Endodermal cell (in vitro differentiated cells): ENCODE measurements around the gene CH25H. TPM values are rescaled to one million over a fixed set of nuclear protein-coding genes. Genes with fewer than 3 reads are reported as not detected.
"Not testable (repeated sequence)": the region's sequence is repeated elsewhere in the genome, so short reads cannot be mapped to it uniquely, and the experiment has no call there.

Source experiments
- DNase-seq: peaks from one replicate; pipeline ENCODE4 v3.0.0-alpha.2; 2017
- H3K27ac ChIP-seq: 2 replicates; pipeline ENCODE4 v1.5.1; 2013; ENCODE audit warnings: mild to moderate bottlenecking, low read depth, low read length, moderate library complexity
- H3K27me3 ChIP-seq: 2 replicates; pipeline ENCODE4 v1.6.1; 2013; ENCODE audit warnings: mild to moderate bottlenecking, low read length, moderate library complexity; ENCODE audit not compliant: insufficient read depth, control insufficient read depth, poor library complexity, severe bottlenecking
- H3K36me3 ChIP-seq: 2 replicates; pipeline ENCODE4 v1.7.0; 2013; ENCODE audit warnings: mild to moderate bottlenecking, low read length, moderate library complexity; ENCODE audit not compliant: control insufficient read depth, insufficient read depth
- H3K4me1 ChIP-seq: one replicate; pipeline ENCODE4 v1.7.0; 2013; ENCODE audit warnings: low read length; ENCODE audit not compliant: control insufficient read depth, insufficient read depth
- H3K4me3 ChIP-seq: 2 replicates; pipeline ENCODE4 v1.5.1; 2013; ENCODE audit warnings: mild to moderate bottlenecking, low read length, moderate library complexity
- H3K9ac ChIP-seq: 2 replicates; pipeline ENCODE4 v1.6.1; 2013; ENCODE audit warnings: mild to moderate bottlenecking, low read length, moderate library complexity; ENCODE audit not compliant: poor library complexity, severe bottlenecking; ENCODE audit errors: extremely low read depth
- H3K9me3 ChIP-seq: 2 replicates; pipeline ENCODE4 v1.6.1; 2013; ENCODE audit warnings: mild to moderate bottlenecking, low read length, moderate library complexity; ENCODE audit not compliant: control insufficient read depth
- H3K27ac Mint-ChIP-seq: 2 replicates; pipeline ENCODE4 v1.8.0; 2020; ENCODE audit warnings: mixed read lengths
- H3K27me3 Mint-ChIP-seq: 2 replicates; pipeline ENCODE4 v1.8.0; 2021; ENCODE audit warnings: mild to moderate bottlenecking, mixed read lengths; ENCODE audit not compliant: insufficient read depth
- H3K36me3 Mint-ChIP-seq: 2 replicates; pipeline ENCODE4 v1.8.0; 2020; ENCODE audit warnings: low read depth, mixed read lengths
- H3K4me1 Mint-ChIP-seq: 2 replicates; pipeline ENCODE4 v1.8.0; 2020; ENCODE audit warnings: mixed read lengths
- H3K4me3 Mint-ChIP-seq: 2 replicates; pipeline ENCODE4 v1.8.0; 2020; ENCODE audit warnings: mild to moderate bottlenecking, moderate library complexity, mixed read lengths
- H3K9me3 Mint-ChIP-seq: 2 replicates; pipeline ENCODE4 v1.8.0; 2020; ENCODE audit warnings: mild to moderate bottlenecking, mixed read lengths
- CTCF ChIP-seq: fragments of 200-600 bp; sonication (generic); conservative IDR thresholded peaks from 2 replicates; pipeline ENCODE4 v1.5.0; 2021; ENCODE audit warnings: antibody characterized with exemption, mild to moderate bottlenecking
- WGBS, 2 experiments: methylation state at CpG; one replicate each; pipeline versions ENCODE4 v1.1.5 to v1.1.7; 2013; ENCODE audit warnings: missing lambda C conversion rate in 2 of 2, mixed read lengths in 1 of 2; ENCODE audit not compliant: insufficient coverage in 1 of 2, insufficient read length in 1 of 2; 5-methylcytosine and 5-hydroxymethylcytosine counted together
- total RNA-seq, 2 donors: library from RNA; stranded (reverse); fragmentation: NEBNext Ultra II Directional in 1 of 2; extraction: Animal tissue kit (Norgen Biotek cat#: 25700) in 1 of 2; gene quantifications; 2 replicates in 1 of 2; 3 replicates in 1 of 2; pipeline ENCODE4 v1.2.1, GENCODE V29; 2021

The CH25H gene
- total RNA-seq, 2 donors from 2014 or later = not detected

- no peaks in the 10 kb centered on the region for H3K9me3 Mint-ChIP-seq
- DNase-seq = no peak
- H3K36me3 Mint-ChIP-seq = no peaks in the 10 kb centered on the region
- H3K36me3 ChIP-seq = no peaks in the 10 kb centered on the region
- no peaks in the 10 kb centered on the region for H3K9me3 ChIP-seq
- H3K4me3 ChIP-seq = no peak overlapping the region
- H3K27me3 Mint-ChIP-seq = no peaks in the 10 kb centered on the region
- H3K9ac ChIP-seq = no peak overlapping the region
- no peak overlapping the region for H3K27ac ChIP-seq
- H3K4me1 Mint-ChIP-seq = no peaks in the 10 kb centered on the region
- H3K4me1 ChIP-seq = no peaks in the 10 kb centered on the region
- no peak overlapping the region for H3K4me3 Mint-ChIP-seq
- no peaks in the 10 kb centered on the region for H3K27me3 ChIP-seq
- H3K27ac Mint-ChIP-seq = no peak overlapping the region
- TF ChIP-seq CTCF = no peak
Observed at GRCh38 chr10:89173075-89173474, 34.0 kb downstream of the CH25H start.

- H3K4me3 Mint-ChIP-seq = no peak overlapping the region
- H3K9ac ChIP-seq = no peak overlapping the region
- H3K36me3 ChIP-seq = no peaks in the 10 kb centered on the region
- no peak overlapping the region for H3K27ac Mint-ChIP-seq
- H3K27me3 Mint-ChIP-seq = no peaks in the 10 kb centered on the region
- no peaks in the 10 kb centered on the region for H3K36me3 Mint-ChIP-seq
- no peak for TF ChIP-seq CTCF
- H3K9me3 ChIP-seq = no peaks in the 10 kb centered on the region
- H3K9me3 Mint-ChIP-seq = no peaks in the 10 kb centered on the region
- H3K4me1 Mint-ChIP-seq = no peaks in the 10 kb centered on the region
- WGBS, 2 experiments = 91% methylated on average over 4 of the region's 4 CpGs
- H3K27me3 ChIP-seq = no peaks in the 10 kb centered on the region
- no peak overlapping the region for H3K27ac ChIP-seq
- no peak for DNase-seq
- no peak overlapping the region for H3K4me3 ChIP-seq
- H3K4me1 ChIP-seq = no peaks in the 10 kb centered on the region
Observed at GRCh38 chr10:89171996-89172395, 35.1 kb downstream of the CH25H start.

GRCh38 chr10:89171263-89171872, 35.7 kb downstream of the CH25H start:
- 88 to 100% methylated on average over 1 to 2 of the region's 2 CpGs for WGBS, 2 experiments
- H3K4me3 ChIP-seq = no peak overlapping the region
- no peak overlapping the region for H3K27ac Mint-ChIP-seq
- H3K36me3 Mint-ChIP-seq = no peaks in the 10 kb centered on the region
- TF ChIP-seq CTCF = no peak
- H3K9me3 Mint-ChIP-seq = no peaks in the 10 kb centered on the region
- H3K9ac ChIP-seq = no peak overlapping the region
- no peaks in the 10 kb centered on the region for H3K9me3 ChIP-seq
- no peaks in the 10 kb centered on the region for H3K27me3 Mint-ChIP-seq
- no peak for DNase-seq
- H3K27me3 ChIP-seq = no peaks in the 10 kb centered on the region
- no peak overlapping the region for H3K27ac ChIP-seq
- H3K36me3 ChIP-seq = no peaks in the 10 kb centered on the region
- H3K4me1 Mint-ChIP-seq = no peaks in the 10 kb centered on the region
- H3K4me3 Mint-ChIP-seq = no peak overlapping the region
- no peaks in the 10 kb centered on the region for H3K4me1 ChIP-seq

GRCh38 chr10:89168354-89168900, 38.7 kb downstream of the CH25H start:
- H3K27me3 Mint-ChIP-seq, H3K9me3 Mint-ChIP-seq, H3K9me3 ChIP-seq, H3K9ac ChIP-seq, H3K27ac ChIP-seq, H3K4me3 Mint-ChIP-seq, H3K4me1 ChIP-seq, H3K36me3 ChIP-seq, H3K4me3 ChIP-seq, H3K36me3 Mint-ChIP-seq, H3K27me3 ChIP-seq, H3K27ac Mint-ChIP-seq, H3K4me1 Mint-ChIP-seq, DNase-seq: not testable (repeated sequence)
- 82 to 96% methylated on average over 7 to 9 of the region's 9 CpGs for WGBS, 2 experiments
